ENCODE results near the gene LMBRD1.
"Not testable (repeated sequence)": the region's sequence is repeated elsewhere in the genome, so short reads cannot be mapped to it uniquely, and the experiment has no call there.

Gene LMBRD1

DNA sequence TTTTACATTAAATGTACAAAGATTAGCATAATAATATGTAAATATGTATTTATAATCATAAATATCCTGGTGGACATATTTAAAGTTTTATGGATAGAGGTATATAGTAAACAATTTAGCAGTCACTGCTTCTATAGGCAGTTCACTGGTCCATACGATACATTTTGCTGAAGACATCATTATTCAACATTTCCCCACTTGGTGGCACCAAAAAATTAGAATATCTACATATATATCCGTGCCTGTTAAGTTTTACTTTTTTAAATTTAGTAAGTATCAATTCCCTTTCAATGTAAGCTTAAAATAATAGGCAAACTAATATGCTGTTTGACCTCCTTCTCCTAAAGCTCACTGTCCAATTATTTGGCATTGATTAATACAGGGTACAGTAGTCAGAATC, 64.2 kb downstream of the LMBRD1 start:
- DNase-seq: no peak

DNA sequence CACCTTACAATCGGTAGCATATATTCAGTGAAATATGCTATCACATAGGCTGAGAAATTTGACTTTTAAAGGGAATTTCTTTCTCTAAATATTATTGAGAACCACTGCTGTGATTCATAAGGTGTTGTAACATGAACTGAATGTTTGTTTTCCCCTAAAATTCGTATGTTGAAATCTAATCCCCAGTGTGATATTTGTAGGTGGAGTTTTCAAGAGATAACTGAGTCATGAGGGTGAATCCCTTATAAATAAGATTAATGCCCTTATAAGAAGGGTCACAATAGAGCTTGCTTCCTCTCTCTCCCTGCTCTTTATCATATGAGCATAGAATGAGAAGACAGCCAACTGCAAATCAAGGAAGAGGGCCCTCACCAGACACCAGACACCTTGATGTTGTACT, 64.8 kb downstream of the LMBRD1 start:
- no peak for DNase-seq

DNA sequence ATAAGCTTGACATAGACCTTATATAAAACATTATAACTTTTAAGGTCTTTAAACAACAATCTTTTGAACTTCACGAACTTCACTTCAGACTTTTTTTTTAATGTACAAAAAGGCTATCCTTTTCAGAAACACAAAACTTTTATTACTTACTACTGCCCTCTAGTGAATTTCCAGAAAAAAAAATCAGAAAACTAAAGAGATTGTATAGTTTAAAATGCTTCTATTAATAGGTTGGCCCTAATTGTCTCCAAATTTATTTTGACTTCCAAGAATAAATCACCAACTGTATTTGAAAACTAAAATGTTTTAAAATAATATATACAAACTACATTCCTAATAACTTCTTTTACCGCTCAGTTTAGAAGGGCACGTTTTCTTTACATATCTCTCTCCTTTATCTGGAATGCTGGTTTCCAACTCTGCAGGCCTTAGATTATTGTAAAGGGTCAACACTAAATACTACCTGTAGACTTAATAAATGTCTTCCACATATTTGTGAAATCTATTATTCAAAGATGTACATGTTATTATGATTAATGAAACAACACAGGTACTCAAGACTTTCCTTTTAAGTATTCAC, 66.8 kb downstream of the LMBRD1 start:
- peak; percentile 8 for DNase-seq

DNA sequence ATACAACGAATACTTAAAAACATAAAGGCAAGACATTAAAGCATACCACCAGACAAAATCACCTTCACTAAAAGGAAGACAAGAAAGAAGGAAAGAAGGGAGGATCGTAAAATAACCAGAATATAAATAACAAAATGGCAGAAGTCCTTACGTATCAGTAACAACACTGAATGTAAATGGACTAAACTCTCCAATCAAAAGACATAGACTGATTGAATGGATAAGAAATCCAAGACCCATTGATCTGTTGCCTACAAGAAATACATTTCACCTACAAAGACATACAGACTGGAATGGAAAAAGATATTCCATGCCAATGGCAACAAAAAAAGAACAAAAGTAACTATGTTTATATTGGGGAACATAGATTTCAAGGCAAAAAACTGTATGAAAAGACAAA, 74.1 kb downstream of the LMBRD1 start:
- DNase-seq: no peak

DNA sequence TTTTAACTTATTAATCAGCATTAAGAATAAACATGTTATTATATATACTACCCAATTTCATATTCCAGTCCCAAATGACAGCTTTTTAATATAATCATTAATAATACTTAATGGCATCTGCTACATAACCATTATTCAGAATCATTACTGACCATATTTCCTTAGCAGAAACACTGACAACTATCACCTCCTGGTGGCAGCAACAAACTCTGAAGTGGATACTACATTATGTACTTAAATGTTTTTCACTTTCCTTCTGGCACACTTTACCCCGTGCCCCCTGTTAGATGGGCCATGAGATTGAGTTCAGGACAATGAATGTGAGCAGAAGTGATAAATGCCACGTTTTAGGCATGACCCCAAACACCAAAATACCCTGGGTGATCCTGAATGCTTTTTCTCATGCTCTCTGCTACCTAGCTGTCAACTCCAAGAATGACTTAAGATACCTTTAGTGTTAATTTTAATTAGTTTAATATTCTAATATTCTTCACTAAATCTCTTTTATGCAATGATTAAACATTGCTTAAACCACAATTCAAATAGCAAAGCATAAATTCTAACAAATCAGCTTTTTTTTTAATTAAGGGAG, 77.1 kb downstream of the LMBRD1 start:
- DNase-seq: no peak

DNA sequence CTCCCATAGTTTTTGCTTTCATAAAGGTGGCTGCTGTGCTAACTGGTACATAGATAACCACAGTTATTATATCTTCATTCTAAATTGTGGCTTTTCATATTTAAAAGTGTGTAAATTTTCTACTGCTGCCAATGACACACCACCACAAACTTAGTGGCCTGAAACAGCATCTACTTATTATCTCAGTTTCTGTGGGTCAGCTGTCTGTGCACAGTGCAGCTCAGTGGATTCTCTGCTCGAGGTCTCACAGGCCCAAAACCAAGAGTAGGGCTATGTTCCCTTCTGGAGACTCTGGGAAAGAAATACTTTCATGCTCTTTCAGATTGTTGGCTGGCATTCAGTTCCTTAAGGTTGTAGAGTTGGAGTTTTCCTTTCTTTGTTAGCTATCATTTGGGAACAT, 90.1 kb downstream of the LMBRD1 start:
- no peak for DNase-seq

DNA sequence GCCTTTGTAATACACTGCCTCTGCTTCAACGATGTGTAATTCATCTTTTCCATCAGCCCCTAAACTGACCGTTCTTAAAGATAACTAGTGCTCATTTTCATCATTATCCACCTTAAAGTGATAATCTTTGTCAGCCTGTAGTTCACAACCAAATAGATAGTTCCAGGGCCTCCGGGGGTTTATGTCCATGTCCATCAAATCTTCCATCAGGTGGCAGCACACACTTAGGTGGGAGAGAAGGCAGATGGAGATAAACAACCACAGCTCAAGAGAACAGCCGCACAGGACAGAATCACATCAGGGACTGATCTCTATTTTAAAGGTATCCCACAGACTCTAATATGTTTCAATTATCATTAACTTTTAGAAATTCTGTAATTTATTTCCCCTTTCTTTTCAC, 90.9 kb downstream of the LMBRD1 start:
- no peak for DNase-seq

DNA sequence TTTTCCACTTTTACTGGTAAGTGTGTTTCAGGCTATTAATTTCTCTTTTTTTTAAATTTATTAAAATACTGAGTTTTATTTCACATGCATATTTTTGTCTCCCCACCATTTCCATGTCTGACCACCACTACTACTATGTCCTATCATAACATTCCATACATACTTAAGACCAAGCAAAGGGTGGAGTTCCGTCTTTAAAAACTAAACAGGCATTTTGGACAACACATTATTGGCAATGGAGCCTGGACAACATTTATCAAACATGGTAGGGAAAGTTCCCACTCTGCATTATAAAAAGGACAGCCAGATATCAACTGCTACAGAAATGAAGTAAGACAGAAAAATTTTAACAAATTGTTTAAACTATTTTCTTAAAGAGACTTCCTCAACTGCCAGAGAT, 91.9 kb downstream of the LMBRD1 start:
- DNase-seq: no peak

DNA sequence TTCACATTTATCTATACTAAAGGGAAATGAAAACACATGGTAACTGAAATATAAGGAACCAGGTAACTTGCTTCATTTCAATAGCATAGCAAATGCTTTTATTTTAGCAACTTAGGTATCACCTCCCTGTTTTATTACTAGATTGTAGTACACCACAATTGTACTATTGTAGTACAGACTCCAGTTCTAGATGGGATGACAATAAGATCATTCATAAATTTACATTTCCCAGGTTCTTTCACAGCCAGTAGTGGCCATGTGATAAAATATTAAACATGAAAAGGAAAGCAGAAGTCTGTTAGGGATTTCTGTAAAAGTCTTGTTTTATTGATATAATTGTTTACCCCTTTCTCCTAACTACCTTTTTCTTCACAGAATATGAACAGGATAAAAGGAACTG, 97.2 kb downstream of the LMBRD1 start:
- DNase-seq: no peak

DNA sequence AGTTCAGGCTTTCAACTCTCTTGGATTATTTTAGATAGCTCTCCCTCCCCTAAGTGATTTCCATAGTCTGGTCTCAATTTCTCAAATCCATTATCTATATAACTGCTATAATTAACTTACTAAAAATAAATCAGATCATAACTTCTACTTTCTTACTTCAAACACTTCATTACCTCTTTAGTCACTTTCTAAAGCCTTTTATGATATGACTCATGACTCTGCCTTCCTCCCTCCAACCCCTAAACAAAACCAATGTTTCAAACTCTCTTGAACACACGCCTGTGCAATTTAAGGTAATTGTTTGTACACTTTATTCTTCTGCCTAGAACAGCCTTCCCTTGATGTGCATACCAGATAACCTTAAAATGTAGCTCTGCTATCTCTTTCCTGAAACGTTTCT, 100.5 kb downstream of the LMBRD1 start:
- no peak for DNase-seq

DNA sequence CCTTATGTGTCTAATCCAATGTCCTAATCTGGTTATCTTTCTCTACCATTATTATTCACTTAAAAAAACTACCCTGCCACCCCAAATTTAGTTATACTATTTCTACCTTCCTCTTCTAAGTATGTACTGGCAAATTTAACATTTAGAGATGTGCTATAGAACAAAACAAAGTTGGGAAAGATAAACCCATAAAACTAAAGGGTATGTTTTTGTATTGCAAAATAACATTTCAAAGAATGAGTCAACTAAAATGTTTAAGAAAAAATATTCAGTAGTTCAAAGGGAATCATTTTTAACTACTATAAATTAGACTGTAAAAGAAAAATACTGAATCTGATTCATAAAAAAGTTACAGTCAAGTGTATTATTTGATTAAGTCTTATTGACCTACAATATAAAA, 103.0 kb downstream of the LMBRD1 start:
- no peak for DNase-seq

DNA sequence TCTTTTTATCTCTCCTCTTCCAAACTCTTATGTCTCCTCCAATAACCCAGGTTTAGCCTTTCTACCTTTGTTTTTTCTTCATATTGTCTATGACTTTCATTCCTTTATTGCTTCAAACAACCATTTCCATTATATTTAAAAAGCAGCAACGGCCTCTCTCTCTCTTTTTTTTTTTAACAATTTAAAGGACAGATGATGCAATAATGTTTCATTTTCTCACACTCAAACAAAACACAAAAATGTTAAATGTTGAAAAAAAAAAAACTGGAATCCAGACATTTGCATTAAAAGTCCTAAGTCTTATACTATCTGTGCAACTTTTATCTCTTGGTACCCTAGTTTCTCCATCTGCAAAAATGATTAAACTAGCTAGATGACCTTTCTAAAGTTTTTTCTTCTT, 105.8 kb downstream of the LMBRD1 start:
- no peak for DNase-seq

DNA sequence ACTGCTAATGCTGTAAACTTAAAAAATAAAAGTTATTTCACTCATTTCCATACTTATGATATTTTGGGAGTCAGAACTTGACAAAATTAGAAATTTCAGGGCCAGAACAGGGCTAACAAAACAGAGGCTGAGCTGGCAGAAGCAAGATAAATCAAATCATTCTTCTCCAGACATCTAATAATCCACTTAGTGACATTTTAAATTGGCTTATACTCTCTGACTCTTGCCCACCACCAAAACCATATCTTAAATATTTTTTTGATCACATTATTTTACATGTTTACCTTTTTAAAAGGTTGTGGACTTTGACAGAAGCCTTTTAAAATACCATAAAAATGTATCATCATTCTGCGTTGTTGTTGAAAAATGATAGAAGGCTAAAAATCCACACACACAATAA, 116.5 kb downstream of the LMBRD1 start:
- no peak for DNase-seq

DNA sequence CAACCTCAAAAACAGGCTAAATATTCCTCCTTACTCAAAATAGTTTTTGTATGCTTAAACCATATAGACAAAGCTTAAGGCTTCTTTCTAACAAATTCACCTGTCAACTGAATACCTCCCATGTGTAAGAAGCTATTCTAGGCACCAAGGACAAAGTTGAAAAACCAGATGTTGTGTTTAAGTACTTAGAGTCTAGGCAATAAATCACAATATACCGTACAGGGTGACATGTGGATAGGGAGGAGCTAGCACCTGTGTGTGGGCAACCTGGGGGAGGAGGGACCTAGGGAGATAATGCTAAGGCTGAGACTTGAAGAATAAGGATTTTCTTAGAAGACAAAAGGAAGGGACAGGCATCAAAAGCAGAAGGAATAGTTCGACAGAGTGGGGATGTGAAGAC, 123.5 kb downstream of the LMBRD1 start:
- no peak for DNase-seq

DNA sequence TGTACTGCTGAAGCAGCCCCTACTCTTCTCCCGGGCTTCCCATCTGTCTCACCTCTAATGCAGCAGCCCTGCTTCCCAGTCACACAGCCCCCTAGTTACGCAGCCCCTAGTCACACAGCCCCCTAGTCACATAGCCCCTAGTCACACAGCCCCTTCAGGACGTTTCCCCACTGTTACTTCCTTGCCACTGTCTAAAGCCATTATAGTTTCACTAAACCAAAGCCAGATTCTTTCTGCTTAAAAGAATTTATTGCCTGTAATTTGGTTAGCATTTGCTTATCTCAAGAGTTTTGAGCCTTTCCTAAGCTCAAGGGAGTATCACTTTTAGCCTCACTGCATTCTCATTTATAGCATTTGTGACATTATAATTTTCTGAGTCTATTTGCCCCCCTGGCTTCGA, 127.9 kb downstream of the LMBRD1 start:
- DNase-seq: no peak

DNA sequence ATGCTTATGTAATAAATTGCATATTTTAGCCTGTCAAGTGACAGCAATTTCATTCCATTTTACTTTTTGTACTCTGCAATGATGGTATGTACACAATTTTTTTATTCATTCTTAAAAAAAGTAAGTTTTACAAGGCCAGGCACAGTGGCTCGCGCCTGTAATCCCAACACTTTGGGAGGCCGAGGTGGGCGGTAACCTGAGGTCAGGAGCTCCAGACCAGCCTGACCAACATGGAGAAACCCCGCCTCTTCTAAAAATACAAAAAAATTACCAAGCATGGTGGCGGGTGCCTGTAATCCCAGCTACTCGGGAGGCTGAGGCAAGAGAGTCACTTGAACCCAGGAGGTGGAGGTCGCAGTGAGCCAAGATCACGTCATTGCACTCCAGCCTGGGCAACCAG, 130.0 kb downstream of the LMBRD1 start:
- not testable (repeated sequence) for DNase-seq

DNA sequence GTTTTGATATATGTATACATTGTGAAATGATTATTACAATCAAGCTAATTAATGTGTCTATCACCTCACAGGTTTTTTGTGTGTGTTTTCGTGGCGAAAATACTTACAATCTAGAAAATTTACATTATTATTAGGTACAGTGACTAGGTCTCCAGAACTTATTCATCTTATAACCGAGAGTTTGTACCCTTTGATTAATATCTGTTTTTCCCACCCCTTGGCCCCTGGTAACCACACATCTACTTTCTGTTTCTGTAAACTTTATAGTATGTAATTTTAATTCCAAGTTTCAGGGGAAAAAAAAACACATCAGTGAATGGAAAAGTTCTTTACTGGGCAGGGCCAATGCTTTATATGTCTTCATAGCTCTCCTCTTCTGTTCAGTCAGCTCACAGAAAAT, 131.4 kb downstream of the LMBRD1 start:
- DNase-seq: no peak

DNA sequence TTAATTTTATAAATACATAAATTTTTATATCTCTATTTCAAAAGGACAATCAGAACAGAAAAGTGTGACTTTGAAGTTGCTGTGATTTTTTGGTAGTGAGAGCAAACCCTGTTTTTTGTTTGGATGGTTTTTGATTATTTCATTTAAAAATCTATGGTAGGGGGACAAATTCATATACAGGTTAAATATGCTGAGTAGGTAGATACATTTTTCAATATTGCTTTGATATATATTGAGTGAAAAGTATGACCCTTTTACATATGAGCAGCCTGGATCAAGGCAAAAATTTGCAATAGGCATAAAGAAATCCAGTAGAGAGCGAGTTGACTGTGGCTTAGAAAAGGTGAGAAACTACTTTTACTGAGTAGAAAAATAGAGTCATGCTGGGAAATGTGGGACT, 132.3 kb downstream of the LMBRD1 start:
- DNase-seq: no peak

DNA sequence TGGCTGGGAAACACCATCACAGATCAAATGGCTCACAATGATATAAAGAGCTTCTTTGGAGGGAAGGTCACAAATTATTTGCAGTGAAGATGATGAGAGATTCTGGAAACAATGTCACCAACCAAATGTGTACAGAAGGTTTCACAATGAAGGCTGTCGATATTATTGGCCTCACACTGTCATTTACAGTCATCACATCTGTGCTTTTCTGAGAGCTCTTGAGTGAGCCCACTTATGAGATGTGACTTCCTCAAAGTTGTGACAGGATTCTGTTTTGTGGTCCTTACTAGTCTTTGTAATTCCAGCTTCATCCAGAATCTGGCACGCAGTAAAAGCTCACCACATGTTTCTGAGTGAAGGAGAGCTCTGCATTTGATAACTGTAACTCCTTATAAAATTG, 133.6 kb downstream of the LMBRD1 start:
- no peak for DNase-seq

DNA sequence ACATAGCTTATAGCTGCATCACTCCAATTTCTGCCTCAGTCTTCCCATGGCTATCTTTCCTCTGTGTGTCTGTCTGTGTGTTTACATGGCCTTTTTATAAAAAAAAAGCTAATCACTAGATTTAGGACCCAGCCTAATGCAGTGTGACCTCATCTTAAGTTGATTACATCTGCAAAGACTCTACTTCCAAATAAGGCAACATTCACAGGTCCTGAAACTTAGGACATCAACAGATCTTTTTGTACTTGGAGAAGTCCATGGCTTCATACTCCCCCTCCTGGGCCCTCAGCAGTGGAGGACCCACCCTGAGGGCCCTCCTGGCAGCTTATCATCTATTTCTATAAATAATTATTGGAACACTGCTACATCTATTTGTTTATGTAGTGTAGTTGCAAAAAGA, 146.1 kb downstream of the LMBRD1 start:
- no peak for DNase-seq

DNA sequence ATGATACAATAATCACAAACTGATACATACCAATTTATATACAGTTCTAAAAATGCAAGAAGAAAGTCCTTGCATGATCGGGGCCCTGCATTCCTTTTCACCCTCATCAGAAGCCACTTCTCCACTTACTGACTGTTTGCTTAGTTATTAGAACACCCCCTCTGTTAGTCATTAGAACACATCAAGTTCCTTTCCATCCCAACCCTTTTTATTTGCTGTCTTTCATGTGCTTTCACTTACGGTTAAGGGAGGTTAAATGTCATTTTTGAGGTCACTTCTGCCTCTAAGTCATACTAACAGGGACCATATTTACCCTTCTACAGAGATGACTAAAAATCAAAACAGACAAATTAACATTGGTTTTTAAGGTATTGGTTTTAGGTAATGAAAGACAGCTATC, 149.1 kb downstream of the LMBRD1 start:
- no peak for DNase-seq

DNA sequence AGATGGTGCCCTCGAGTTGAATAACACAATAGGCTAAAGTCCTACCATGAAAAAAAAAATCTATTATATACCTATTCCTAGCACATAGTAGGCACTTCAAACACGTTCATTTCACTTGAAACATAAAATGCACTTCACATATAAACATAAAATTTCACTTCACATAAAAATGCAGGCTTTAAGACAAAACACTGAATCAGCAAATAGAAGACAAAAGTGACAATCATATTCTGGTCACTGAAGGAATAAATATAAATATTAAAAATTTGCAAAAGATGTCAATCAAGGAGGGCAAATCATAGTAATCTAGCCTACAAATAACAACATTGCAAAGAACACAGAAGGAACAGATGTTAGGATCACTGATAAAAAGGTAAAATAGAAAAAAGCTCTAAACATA, 153.1 kb downstream of the LMBRD1 start:
- DNase-seq: no peak

DNA sequence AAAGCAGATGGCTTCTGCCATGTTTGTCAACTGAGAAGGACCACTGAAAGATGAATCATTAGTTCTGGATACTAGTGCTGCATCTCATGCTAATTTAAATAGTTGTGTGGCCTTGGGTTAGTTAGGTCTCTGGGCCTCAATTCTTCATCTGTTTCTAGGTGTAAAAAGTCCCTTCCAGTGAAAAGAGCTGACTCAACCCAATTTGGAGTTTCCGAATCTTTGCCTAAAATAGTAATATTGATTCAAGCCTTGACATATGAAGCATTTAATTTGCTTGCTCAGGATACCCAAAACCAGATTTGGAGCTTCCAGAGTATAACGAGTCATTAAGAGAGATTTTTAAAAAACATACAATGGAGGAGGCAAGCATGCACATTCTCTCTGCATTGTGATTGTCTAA, 163.9 kb downstream of the LMBRD1 start:
- DNase-seq: no peak

DNA sequence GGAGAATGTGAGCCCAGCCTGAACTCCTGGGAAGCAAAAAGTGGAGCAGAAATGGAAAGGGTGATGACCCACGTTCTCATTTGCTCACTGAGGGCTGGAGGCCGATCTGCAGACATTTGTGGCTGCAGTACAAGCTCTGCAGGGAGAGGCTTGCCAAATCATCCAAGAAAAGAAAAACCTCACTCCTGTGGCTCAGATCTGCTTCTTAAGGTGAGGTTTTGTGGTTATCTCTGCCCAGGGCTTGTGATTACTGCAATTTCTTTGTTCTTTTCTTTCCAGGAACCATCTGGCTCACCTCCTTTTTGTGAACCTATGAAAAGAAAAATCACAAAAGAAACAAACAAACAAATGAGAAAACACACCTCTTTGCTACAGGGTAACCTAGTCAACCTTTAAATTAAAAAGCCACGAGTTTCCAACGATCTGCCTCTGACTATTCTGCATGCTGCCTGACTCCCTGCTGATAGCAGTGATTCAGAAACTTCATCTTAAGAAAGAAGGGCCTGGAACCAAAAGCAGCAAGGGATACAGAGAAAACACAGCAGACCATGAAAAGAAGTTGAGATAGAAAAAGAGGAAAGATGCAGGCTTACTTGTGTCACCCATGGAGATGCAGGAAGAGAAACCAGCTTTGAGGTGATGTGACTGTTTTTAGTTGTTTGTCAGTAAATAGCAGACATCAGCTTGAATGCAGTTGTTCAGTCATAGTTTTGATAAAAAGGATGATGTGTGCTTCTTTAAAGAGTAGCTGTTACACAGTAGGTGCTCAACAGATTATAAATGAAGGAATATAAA, 165.1 kb downstream of the LMBRD1 start:
- DNase-seq: no peak

DNA sequence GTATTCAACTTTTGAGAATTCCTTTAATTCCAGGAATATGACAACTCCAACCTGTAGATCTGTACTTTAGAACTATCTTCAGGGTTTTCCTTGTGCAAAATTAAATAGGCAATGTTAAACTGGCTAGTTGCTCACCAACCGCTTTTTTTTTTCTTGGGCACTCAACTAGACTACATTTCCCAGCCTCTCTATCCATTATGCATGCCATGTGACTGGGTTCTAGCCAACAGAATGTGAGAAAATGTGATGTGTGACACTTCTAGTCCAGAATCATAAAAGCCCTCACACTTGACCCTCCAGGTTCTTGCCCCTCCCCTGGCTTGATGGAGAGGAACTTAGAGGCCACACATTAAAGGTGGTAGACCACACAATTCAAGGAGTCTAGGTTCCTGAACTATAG, 166.0 kb downstream of the LMBRD1 start:
- DNase-seq: no peak

Data from SHP77 treated with DMSO at 0.1 percent for 48 hours (cell line).